ENCODE data around the gene A3GALT2. TPM values are rescaled to one million over a fixed set of nuclear protein-coding genes. Genes with fewer than 3 reads are reported as not detected.

A3GALT2 gene
- total RNA-seq, 1 experiment from 2014 or later, result not detected

DNA sequence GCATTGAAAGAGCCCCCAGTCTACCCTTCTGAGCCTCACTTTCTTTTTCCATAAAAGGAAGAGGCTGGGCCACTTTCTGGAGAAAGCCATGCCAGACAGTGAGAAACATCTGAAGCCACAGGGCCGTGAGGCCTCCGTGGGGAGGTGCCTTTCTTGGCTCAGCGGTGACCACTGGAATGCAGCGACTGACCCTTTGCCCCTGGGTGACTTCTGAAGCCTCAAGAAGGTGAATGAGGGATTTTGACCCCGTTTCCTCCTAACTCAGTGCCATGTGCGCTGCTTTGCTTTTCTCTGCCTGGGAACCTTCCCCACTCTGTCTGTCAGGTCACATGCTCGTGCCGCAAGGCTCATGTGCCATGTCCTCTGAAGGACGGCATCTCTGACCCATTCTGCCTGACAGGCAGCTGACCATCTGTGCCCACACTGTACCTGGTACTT is 44.7 kb upstream of the A3GALT2 start:
- DNase-seq (ENCODE audit: low spot score) (no peak), ATAC-seq (no peak)
- H3K4me1 Mint-ChIP-seq, result peaks cover 52% of the 10 kb centered on the region
- peaks cover 30% of the 10 kb centered on the region for H3K27me3 Mint-ChIP-seq (ENCODE audit: low read depth)
- no peak overlapping the region for H3K4me3 Mint-ChIP-seq
- POLR2A ChIA-PET, result no interaction called here
- CTCF ChIA-PET, result interaction anchor here (0.6 to 10.3 kb wide), 5 partner anchors 27 to 90 kb away, joined by 3 to 161 read pairs (median 6); no protein-coding TSS in a partner anchor
- no peaks in the 10 kb centered on the region for H3K9me3 Mint-ChIP-seq
- H3K36me3 Mint-ChIP-seq, result no peaks in the 10 kb centered on the region
- no peak for TF ChIP-seq ZNF263 (CRISPR knock-in tag; IDR thresholded peaks at IDR 0.05; ENCODE audit: low read depth)
- TF ChIP-seq, protein P1, sequence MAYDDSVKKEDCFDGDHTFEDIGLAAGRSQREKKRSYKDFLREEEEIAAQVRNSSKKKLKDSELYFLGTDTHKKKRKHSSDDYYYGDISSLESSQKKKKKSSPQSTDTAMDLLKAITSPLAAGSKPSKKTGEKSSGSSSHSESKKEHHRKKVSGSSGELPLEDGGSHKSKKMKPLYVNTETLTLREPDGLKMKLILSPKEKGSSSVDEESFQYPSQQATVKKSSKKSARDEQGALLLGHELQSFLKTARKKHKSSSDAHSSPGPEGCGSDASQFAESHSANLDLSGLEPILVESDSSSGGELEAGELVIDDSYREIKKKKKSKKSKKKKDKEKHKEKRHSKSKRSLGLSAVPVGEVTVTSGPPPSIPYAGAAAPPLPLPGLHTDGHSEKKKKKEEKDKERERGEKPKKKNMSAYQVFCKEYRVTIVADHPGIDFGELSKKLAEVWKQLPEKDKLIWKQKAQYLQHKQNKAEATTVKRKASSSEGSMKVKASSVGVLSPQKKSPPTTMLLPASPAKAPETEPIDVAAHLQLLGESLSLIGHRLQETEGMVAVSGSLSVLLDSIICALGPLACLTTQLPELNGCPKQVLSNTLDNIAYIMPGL (CRISPR knock-in tag; IDR thresholded peaks at IDR 0.05), result 0 out of 2 replicates have a peak, but pooled peaks have one; percentile 5
- H3K27ac Mint-ChIP-seq, result no peak overlapping the region

DNA sequence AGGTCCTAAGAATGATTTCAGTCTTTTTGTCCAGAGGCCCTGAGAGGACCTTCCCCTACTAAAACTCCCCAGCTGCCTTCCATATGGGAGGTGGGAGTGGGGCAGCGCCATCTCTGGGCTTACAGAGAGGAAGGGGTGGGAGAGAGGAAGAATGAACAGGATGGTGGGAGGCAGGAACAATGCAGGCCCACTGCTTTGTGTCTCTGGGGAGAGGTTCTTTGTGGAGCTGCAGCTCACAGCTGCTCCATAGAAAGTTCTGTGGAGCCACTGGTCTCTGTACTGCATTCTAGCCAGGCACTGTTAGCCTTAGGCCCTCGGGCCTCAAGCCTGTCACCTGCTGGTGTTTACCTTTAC is 43.6 kb upstream of the A3GALT2 start:
- peak; percentile 13 for ATAC-seq

More for the DNA sequence above, 43.6 kb upstream of the A3GALT2 start:
- Mint-ChIP-seq H3K27ac (peak overlapping the region; percentile 2; the same call in 1 of the 2 replicates), H3K4me3 (no peak overlapping the region), H3K27me3 (ENCODE audit: low read depth) (peaks cover 35% of the 10 kb centered on the region), H3K36me3 (no peaks in the 10 kb centered on the region), H3K9me3 (no peaks in the 10 kb centered on the region), H3K4me1 (peaks cover 52% of the 10 kb centered on the region)
- ChIA-PET POLR2A (interaction anchor here (0.6 kb wide), 1 partner anchor 21 kb away, joined by 3 read pairs; no protein-coding TSS in a partner anchor), CTCF (interaction anchor here (0.5 to 10.3 kb wide), 14 partner anchors 15 to 237 kb away, joined by 3 to 161 read pairs (median 4); partner anchors contain the start of gene TRIM62)
- no peak for TF ChIP-seq CREM (CRISPR knock-in tag; IDR thresholded peaks at IDR 0.05)
- no peak for TF ChIP-seq NR1H2 (CRISPR knock-in tag; IDR thresholded peaks at IDR 0.05)
- TF ChIP-seq ZNF671 (CRISPR knock-in tag; IDR thresholded peaks at IDR 0.05), result no peak
- TF ChIP-seq RORB (CRISPR knock-in tag; IDR thresholded peaks at IDR 0.05), result no peak
- TF ChIP-seq ZBTB43 (CRISPR knock-in tag; IDR thresholded peaks at IDR 0.05), result no peak
- no peak for TF ChIP-seq KAT7 (CRISPR knock-in tag; IDR thresholded peaks at IDR 0.05; ENCODE audit: borderline replicate concordance)
- TF ChIP-seq GTF2I (CRISPR knock-in tag; conservative IDR thresholded peaks at IDR 0.05), result no peak
- TF ChIP-seq ZNF121 (CRISPR knock-in tag; IDR thresholded peaks at IDR 0.05), result no peak
- no peak for TF ChIP-seq ZNF219 (CRISPR knock-in tag; IDR thresholded peaks at IDR 0.05; ENCODE audit: borderline replicate concordance)
- no peak for TF ChIP-seq NFATC4 (CRISPR knock-in tag; IDR thresholded peaks at IDR 0.05)
- TF ChIP-seq AR (CRISPR knock-in tag; IDR thresholded peaks at IDR 0.05), result no peak
- no peak for TF ChIP-seq PRRX2 (CRISPR knock-in tag; IDR thresholded peaks at IDR 0.05)
- TF ChIP-seq, protein P2, sequence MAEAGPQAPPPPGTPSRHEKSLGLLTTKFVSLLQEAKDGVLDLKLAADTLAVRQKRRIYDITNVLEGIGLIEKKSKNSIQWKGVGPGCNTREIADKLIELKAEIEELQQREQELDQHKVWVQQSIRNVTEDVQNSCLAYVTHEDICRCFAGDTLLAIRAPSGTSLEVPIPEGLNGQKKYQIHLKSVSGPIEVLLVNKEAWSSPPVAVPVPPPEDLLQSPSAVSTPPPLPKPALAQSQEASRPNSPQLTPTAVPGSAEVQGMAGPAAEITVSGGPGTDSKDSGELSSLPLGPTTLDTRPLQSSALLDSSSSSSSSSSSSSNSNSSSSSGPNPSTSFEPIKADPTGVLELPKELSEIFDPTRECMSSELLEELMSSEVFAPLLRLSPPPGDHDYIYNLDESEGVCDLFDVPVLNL (CRISPR knock-in tag; IDR thresholded peaks at IDR 0.05; ENCODE audit: borderline replicate concordance, low read depth), result no peak
- TF ChIP-seq ZNF425 (CRISPR knock-in tag; conservative IDR thresholded peaks at IDR 0.05), result no peak
- no peak for TF ChIP-seq ZNF317 (CRISPR knock-in tag; IDR thresholded peaks at IDR 0.05; ENCODE audit: borderline replicate concordance, low read depth)
- TF ChIP-seq, protein P3, sequence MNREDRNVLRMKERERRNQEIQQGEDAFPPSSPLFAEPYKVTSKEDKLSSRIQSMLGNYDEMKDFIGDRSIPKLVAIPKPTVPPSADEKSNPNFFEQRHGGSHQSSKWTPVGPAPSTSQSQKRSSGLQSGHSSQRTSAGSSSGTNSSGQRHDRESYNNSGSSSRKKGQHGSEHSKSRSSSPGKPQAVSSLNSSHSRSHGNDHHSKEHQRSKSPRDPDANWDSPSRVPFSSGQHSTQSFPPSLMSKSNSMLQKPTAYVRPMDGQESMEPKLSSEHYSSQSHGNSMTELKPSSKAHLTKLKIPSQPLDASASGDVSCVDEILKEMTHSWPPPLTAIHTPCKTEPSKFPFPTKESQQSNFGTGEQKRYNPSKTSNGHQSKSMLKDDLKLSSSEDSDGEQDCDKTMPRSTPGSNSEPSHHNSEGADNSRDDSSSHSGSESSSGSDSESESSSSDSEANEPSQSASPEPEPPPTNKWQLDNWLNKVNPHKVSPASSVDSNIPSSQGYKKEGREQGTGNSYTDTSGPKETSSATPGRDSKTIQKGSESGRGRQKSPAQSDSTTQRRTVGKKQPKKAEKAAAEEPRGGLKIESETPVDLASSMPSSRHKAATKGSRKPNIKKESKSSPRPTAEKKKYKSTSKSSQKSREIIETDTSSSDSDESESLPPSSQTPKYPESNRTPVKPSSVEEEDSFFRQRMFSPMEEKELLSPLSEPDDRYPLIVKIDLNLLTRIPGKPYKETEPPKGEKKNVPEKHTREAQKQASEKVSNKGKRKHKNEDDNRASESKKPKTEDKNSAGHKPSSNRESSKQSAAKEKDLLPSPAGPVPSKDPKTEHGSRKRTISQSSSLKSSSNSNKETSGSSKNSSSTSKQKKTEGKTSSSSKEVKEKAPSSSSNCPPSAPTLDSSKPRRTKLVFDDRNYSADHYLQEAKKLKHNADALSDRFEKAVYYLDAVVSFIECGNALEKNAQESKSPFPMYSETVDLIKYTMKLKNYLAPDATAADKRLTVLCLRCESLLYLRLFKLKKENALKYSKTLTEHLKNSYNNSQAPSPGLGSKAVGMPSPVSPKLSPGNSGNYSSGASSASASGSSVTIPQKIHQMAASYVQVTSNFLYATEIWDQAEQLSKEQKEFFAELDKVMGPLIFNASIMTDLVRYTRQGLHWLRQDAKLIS (CRISPR knock-in tag; IDR thresholded peaks at IDR 0.05; ENCODE audit: borderline replicate concordance), result no peak
- TF ChIP-seq ZNF396 (CRISPR knock-in tag; IDR thresholded peaks at IDR 0.05; ENCODE audit: borderline replicate concordance), result no peak
- TF ChIP-seq E2F1 (CRISPR knock-in tag; IDR thresholded peaks at IDR 0.05), result no peak
- TF ChIP-seq EMX1 (CRISPR knock-in tag; IDR thresholded peaks at IDR 0.05), result no peak
- no peak for DNase-seq (ENCODE audit: low spot score)

All from WTC11 (cell line).